ENCODE results near the gene GDI2.

DNA sequence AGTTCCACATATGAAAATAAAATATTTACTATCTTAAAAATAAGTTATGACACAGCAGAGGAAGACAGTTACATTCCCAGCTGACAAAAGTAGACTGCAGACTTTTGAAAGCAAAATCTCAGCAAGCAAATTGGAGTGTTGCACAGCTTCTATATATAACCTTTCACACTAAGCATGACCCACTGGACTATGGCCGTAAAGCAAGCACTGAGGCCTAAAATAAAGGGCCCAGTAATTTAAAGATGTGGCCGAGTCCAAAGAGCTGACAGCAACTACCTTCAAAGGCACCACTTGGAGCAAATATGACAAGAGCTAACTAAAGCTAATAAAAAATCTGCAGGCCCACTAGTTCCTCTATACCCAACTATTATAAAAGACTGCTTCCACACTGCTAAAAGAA is 6.5 kb downstream of the GDI2 start:
- TF ChIP-seq THYN1 (CRISPR knock-in tag; IDR thresholded peaks at IDR 0.05; ENCODE audit: borderline replicate concordance, low read depth), result no peak
- TF ChIP-seq POLR2AphosphoS5 (IDR thresholded peaks at IDR 0.05; ENCODE audit: low read depth, low read length), result no peak
- no peak for TF ChIP-seq RCOR2 (CRISPR knock-in tag; IDR thresholded peaks at IDR 0.05)
